Colon (tissue), 2 donors: Measurements from ENCODE around the gene ZSCAN10.
"Not testable (repeated sequence)": the region's sequence is repeated elsewhere in the genome, so short reads cannot be mapped to it uniquely, and the experiment has no call there.

Source experiments
- FAIRE-seq: peaks from 2 replicates; lab custom pipeline; 2012; peaks lifted over from hg19 to GRCh38; lab: Jason Lieb, UNC
- donor health status: control.
- donor health status: control.

ZSCAN10 gene

GRCh38 chr16:3098459-3099394, at the start of gene ZSCAN10:
Gene ZSCAN10, minus strand, starts transcription at chr16:3099294. Its CDS starts 6,357 bp downstream, at chr16:3092937.
- FAIRE-seq, result no peak

- no peak for FAIRE-seq
Measured at GRCh38 chr16:3148256-3149192, 49.4 kb upstream of the ZSCAN10 start.

- no peak for FAIRE-seq
Measured at GRCh38 chr16:3147757-3148104, 48.6 kb upstream of the ZSCAN10 start.

GRCh38 chr16:3147046-3147756, 48.1 kb upstream of the ZSCAN10 start:
- FAIRE-seq, result no peak

- no peak for FAIRE-seq
Measured at GRCh38 chr16:3145660-3146059, 46.6 kb upstream of the ZSCAN10 start.

GRCh38 chr16:3145151-3145550, 46.1 kb upstream of the ZSCAN10 start:
- no peak for FAIRE-seq

GRCh38 chr16:3144321-3144983, 45.4 kb upstream of the ZSCAN10 start:
- FAIRE-seq, result no peak

- FAIRE-seq, result no peak
Measured at GRCh38 chr16:3143598-3144320, 44.7 kb upstream of the ZSCAN10 start.

- no peak for FAIRE-seq
Measured at GRCh38 chr16:3143189-3143588, 44.1 kb upstream of the ZSCAN10 start.

- FAIRE-seq, result no peak
Measured at GRCh38 chr16:3142770-3143169, 43.7 kb upstream of the ZSCAN10 start.

- no peak for FAIRE-seq
Measured at GRCh38 chr16:3142327-3142726, 43.2 kb upstream of the ZSCAN10 start.

GRCh38 chr16:3141781-3142311, 42.8 kb upstream of the ZSCAN10 start:
- no peak for FAIRE-seq

GRCh38 chr16:3140603-3141427, 41.7 kb upstream of the ZSCAN10 start:
- FAIRE-seq, result no peak

GRCh38 chr16:3139561-3139960, 40.5 kb upstream of the ZSCAN10 start:
- not testable (repeated sequence) for FAIRE-seq

- FAIRE-seq, result no peak
Measured at GRCh38 chr16:3138823-3139426, 39.8 kb upstream of the ZSCAN10 start.

- no peak for FAIRE-seq
Measured at GRCh38 chr16:3138342-3138741, 39.2 kb upstream of the ZSCAN10 start.

GRCh38 chr16:3137267-3137666, 38.2 kb upstream of the ZSCAN10 start:
- no peak for FAIRE-seq

GRCh38 chr16:3135126-3135715, 36.1 kb upstream of the ZSCAN10 start:
- no peak for FAIRE-seq
